Activated T-cell treated with anti-CD3 and anti-CD28 coated beads, Interleukin-2, amount 50 U/mL, for 24 hours (primary cell): ENCODE measurements around the gene SV2A.
"Not testable (repeated sequence)": the region's sequence is repeated elsewhere in the genome, so short reads cannot be mapped to it uniquely, and the experiment has no call there.

Source experiments
- DNase-seq: peaks from one replicate; pipeline ENCODE4 v3.0.0-alpha.2; 2020
- H3K27ac Mint-ChIP-seq: 2 replicates; pipeline ENCODE4 v1.8.0; 2020; ENCODE audit warnings: mild to moderate bottlenecking, mixed read lengths
- H3K27me3 Mint-ChIP-seq: 2 replicates; pipeline ENCODE4 v1.8.0; 2020; ENCODE audit warnings: mixed read lengths
- H3K36me3 Mint-ChIP-seq: 2 replicates; pipeline ENCODE4 v1.8.0; 2020; ENCODE audit warnings: low read depth, mixed read lengths
- H3K4me1 Mint-ChIP-seq: 2 replicates; pipeline ENCODE4 v1.8.0; 2020; ENCODE audit warnings: low read depth, mixed read lengths
- H3K4me3 Mint-ChIP-seq: 2 replicates; pipeline ENCODE4 v1.8.0; 2020; ENCODE audit warnings: mild to moderate bottlenecking, moderate library complexity, mixed read lengths
- H3K9me3 Mint-ChIP-seq: 2 replicates; pipeline ENCODE4 v1.8.0; 2020; ENCODE audit warnings: mixed read lengths

SV2A gene

DNA sequence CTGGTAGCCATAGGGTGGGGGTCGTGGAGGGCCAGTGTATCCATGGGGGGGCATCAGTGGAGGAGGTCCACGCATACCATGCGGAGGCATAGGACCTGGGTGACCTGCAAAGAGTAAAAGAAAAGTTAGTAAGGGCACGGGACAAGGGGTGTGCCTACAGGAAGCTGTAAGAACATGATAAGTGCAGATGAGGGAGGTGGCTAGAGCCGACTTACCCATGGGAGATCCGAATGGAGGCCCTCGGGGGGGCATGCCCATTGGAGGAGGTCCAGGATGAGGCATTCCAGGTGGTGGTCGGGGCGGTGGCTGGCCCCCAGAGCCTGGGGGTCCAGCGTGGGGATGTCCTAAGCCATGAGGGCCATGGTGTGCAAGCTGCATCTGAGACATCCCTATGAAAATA is 6.0 kb upstream of the SV2A start:
- no peak overlapping the region for H3K4me3 Mint-ChIP-seq
- H3K4me1 Mint-ChIP-seq, result peaks cover 34% of the 10 kb centered on the region
- DNase-seq, result no peak
- H3K9me3 Mint-ChIP-seq, result no peaks in the 10 kb centered on the region
- H3K27ac Mint-ChIP-seq, result no peak overlapping the region
- no peaks in the 10 kb centered on the region for H3K27me3 Mint-ChIP-seq
- peaks cover 73% of the 10 kb centered on the region for H3K36me3 Mint-ChIP-seq

GRCh38 chr1:149916898-149917252 is 769 bp downstream of the SV2A start:
- Mint-ChIP-seq H3K27me3 (no peaks in the 10 kb centered on the region), H3K4me3 (peak overlapping the region; percentile 81), H3K27ac (no peak overlapping the region), H3K9me3 (no peaks in the 10 kb centered on the region), H3K4me1 (peaks cover 36% of the 10 kb centered on the region), H3K36me3 (peaks cover 17% of the 10 kb centered on the region)
- DNase-seq, result no peak

GRCh38 chr1:149916193-149916897 is 1.3 kb downstream of the SV2A start:
- Mint-ChIP-seq H3K27me3 (no peaks in the 10 kb centered on the region), H3K36me3 (peaks cover 12% of the 10 kb centered on the region), H3K27ac (peak overlapping the region; percentile 63), H3K4me1 (peaks cover 36% of the 10 kb centered on the region), H3K4me3 (peak overlapping the region; percentile 81), H3K9me3 (no peaks in the 10 kb centered on the region)
- no peak for DNase-seq

DNA sequence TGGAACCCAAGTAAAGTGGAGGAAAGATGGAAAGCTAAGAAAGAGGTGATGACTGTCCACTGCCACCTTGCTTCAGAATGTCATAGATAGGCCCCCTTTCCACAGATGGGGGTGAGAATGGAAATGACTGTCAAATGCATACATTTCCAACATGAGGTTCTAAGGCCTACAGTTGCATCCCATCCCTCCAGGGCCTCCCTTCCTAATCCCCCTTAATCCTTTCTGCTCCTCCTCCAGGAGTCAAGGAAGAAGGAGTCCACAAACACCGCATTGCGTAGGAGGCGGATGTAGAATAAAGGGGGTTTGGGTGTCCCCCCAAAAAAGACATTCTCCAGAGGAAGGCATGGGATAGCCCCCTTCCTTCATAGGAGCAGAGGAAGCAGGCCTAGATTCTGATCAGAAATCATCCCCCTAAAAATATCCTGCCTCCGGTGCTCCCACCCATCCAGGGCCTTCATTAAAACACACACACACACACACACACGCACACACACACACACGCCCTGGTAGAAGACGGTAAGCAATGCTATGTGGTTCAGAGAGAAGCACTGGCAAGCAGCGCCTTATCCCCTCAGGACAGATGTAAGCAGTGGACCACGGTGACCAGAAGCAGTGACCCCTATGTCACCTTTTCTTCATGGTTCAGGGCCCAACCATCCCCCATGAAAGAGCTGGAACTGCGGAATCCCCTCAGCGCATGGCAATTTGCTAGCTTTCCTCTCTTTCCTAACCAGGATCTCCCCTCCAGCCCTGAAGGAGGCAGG is 2.0 kb downstream of the SV2A start:
- Mint-ChIP-seq H3K4me3 (peak overlapping the region; percentile 81), H3K36me3 (peaks cover 7% of the 10 kb centered on the region), H3K4me1 (peaks cover 36% of the 10 kb centered on the region), H3K27me3 (no peaks in the 10 kb centered on the region), H3K9me3 (no peaks in the 10 kb centered on the region), H3K27ac (no peak overlapping the region)
- DNase-seq, result no peak

DNA sequence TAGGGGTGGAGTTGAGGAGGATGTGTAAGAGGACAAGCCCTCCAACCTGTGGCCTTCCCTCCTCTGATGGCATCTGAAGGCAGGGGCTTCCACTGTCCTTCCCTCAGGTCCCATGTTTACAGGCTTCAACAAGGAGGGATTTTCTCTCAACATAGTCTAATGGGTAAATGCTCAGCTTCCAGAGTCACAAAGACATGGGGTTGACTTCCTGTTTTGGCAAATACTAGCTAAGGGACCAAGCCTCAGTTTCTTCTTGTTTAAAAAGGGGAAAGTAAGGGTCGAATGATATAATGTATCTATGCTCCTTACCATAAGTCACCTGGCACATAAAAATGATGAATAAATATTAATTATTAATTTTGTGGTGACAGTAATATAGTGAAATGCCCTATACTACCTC is 3.1 kb downstream of the SV2A start:
- Mint-ChIP-seq H3K9me3 (no peaks in the 10 kb centered on the region), H3K4me1 (peaks cover 36% of the 10 kb centered on the region), H3K27ac (no peak overlapping the region), H3K36me3 (peaks cover 6% of the 10 kb centered on the region), H3K4me3 (no peak overlapping the region), H3K27me3 (no peaks in the 10 kb centered on the region)
- DNase-seq, result no peak

GRCh38 chr1:149906570-149907075 is 11.0 kb downstream of the SV2A start:
- no peaks in the 10 kb centered on the region for H3K9me3 Mint-ChIP-seq
- H3K4me1 Mint-ChIP-seq, result no peaks in the 10 kb centered on the region
- H3K4me3 Mint-ChIP-seq, result no peak overlapping the region
- H3K27me3 Mint-ChIP-seq, result no peaks in the 10 kb centered on the region
- peaks cover 33% of the 10 kb centered on the region for H3K36me3 Mint-ChIP-seq
- DNase-seq, result no peak
- no peak overlapping the region for H3K27ac Mint-ChIP-seq

GRCh38 chr1:149903836-149904491 is 13.7 kb downstream of the SV2A start:
- H3K9me3 Mint-ChIP-seq, result no peaks in the 10 kb centered on the region
- no peak overlapping the region for H3K4me3 Mint-ChIP-seq
- no peaks in the 10 kb centered on the region for H3K27me3 Mint-ChIP-seq
- peaks cover 20% of the 10 kb centered on the region for H3K4me1 Mint-ChIP-seq
- H3K36me3 Mint-ChIP-seq, result peaks cover 47% of the 10 kb centered on the region
- DNase-seq, result no peak
- H3K27ac Mint-ChIP-seq, result no peak overlapping the region

GRCh38 chr1:149899460-149900284 is 18.0 kb downstream of the SV2A start, which contains the start of gene BOLA1:
BOLA1 (plus strand) TSS chr1:149899568; CDS start chr1:149900060, 492 bp downstream.
- H3K36me3 Mint-ChIP-seq, result peaks cover 27% of the 10 kb centered on the region
- peaks cover 23% of the 10 kb centered on the region for H3K4me1 Mint-ChIP-seq
- peak within 1 kb of the TSS; percentile 90 for H3K4me3 Mint-ChIP-seq
- H3K9me3 Mint-ChIP-seq, result no peaks in the 10 kb centered on the region
- no peaks in the 10 kb centered on the region for H3K27me3 Mint-ChIP-seq
- H3K27ac Mint-ChIP-seq, result peak within 1 kb of the TSS; percentile 97
- DNase-seq, result peak; percentile 86

GRCh38 chr1:149896575-149896974 is 21.1 kb downstream of the SV2A start:
- no peaks in the 10 kb centered on the region for H3K27me3 Mint-ChIP-seq
- H3K36me3 Mint-ChIP-seq, result peaks cover 17% of the 10 kb centered on the region
- no peak overlapping the region for H3K27ac Mint-ChIP-seq
- DNase-seq, result no peak
- no peak overlapping the region for H3K4me3 Mint-ChIP-seq
- no peaks in the 10 kb centered on the region for H3K9me3 Mint-ChIP-seq
- H3K4me1 Mint-ChIP-seq, result peaks cover 23% of the 10 kb centered on the region

- Mint-ChIP-seq H3K36me3 (no peaks in the 10 kb centered on the region), H3K4me1 (peaks cover 6% of the 10 kb centered on the region), H3K27me3 (no peaks in the 10 kb centered on the region), H3K4me3 (no peak overlapping the region), H3K9me3 (no peaks in the 10 kb centered on the region), H3K27ac (no peak overlapping the region)
- DNase-seq, result no peak
Measured at GRCh38 chr1:149888999-149889289, 28.7 kb downstream of the SV2A start.

DNA sequence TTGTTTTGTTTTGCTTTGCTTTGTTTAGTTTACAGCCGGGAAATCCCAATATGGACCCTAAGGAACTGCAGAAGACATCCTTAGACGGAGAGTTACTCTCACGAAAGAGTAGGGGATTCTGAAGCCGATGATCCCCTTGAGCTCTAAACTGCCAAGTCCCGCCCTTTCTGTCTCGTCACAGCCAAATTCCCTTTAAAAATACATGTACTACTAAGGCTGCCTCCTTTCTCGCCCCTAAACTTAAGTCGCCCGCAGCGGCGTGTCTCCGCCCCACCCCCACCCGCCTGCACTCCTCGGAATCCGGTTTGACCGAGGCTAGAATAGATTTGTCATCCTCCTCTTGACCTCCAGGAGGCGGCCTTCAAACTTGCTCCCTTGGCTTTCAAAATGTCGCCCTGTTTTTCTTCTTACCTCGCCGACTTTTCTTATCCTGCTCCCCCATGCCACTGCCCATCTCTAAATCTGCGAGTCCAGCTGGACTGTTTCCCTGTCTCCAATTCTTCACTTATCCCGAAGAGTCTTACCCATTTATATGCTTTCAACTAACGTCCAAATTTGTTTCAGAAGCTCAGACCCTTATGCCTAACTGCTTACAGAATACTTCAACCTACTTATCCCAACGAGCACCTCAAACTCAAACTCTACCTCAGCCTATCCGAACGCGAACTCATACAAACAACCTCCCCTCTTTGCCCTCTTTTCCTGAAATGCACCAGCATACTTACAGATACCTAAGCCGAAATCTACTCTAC is 29.2 kb downstream of the SV2A start:
- Mint-ChIP-seq H3K9me3 (no peaks in the 10 kb centered on the region), H3K4me1 (peaks cover 6% of the 10 kb centered on the region), H3K36me3 (no peaks in the 10 kb centered on the region), H3K27ac (no peak overlapping the region), H3K27me3 (no peaks in the 10 kb centered on the region), H3K4me3 (no peak overlapping the region)
- DNase-seq, result peak; percentile 83

DNA sequence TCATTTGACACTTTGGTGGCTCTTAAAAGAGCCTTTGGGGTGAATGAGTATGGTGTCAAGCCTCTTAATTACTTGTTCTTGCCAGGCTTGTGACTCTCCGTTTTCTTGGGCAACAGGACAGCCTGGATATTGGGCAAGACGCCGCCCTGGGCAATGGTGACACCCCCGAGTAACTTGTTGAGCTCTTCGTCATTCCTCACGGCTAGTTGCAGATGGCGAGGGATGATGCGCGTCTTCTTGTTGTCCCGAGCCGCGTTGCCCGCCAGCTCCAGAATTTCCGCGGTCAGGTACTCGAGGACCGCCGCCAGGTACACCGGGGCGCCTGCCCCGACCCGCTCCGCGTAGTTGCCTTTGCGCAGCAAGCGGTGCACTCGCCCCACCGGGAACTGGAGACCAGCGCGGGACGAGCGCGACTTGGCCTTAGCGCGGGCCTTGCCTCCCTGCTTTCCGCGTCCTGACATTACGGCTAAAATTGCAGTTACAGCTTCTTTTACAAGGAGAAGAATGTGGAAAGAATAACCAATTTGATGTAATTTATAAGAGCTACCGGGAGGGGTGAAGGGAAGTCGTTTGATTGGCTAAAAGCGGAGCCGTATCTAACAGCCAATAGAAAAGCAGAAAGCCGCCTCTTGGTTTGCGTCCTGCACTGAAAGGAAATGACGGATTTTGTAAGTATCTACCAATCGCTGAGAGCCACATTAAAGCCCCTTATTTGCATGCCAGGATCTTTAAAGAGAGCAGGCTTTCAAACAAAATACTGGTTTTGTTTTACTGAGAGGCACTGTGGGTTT is 30.0 kb downstream of the SV2A start:
- Mint-ChIP-seq H3K36me3 (no peaks in the 10 kb centered on the region), H3K4me1 (peaks cover 6% of the 10 kb centered on the region), H3K9me3 (no peaks in the 10 kb centered on the region), H3K4me3 (no peak overlapping the region), H3K27ac (no peak overlapping the region), H3K27me3 (no peaks in the 10 kb centered on the region)
- DNase-seq, result peak; percentile 83

- H3K27me3 Mint-ChIP-seq, DNase-seq, H3K4me3 Mint-ChIP-seq, H3K9me3 Mint-ChIP-seq, H3K36me3 Mint-ChIP-seq, H3K27ac Mint-ChIP-seq: not testable (repeated sequence)
- peaks cover 11% of the 10 kb centered on the region for H3K4me1 Mint-ChIP-seq
Measured at GRCh38 chr1:149887196-149887455, 30.5 kb downstream of the SV2A start.
